ENCODE results near the gene RALGDS. TPM values are rescaled to one million over a fixed set of nuclear protein-coding genes. Genes with fewer than 3 reads are reported as not detected.
A peak's percentile ranks its signal among the peaks of the same experiment; 100 is the strongest.

The RALGDS gene
- total RNA-seq, 1 donor from 2014 or later, result 64.8 TPM

GRCh38 chr9:133050142-133050541 is 70.9 kb downstream of the RALGDS start:
- Mint-ChIP-seq H3K27me3 (no peaks in the 10 kb centered on the region), H3K4me1 (ENCODE audit: unreplicated experiment) (no peaks in the 10 kb centered on the region), H3K9me3 (no peaks in the 10 kb centered on the region), H3K4me3 (no peak overlapping the region), H3K27ac (no peak overlapping the region), H3K36me3 (peaks cover 10% of the 10 kb centered on the region)
- no peak for TF ChIP-seq CTCF (conservative IDR thresholded peaks at IDR 0.05)
- no peak for DNase-seq (ENCODE audit: extremely low spot score, unreplicated experiment)

- Mint-ChIP-seq H3K27me3 (no peaks in the 10 kb centered on the region), H3K9me3 (no peaks in the 10 kb centered on the region), H3K4me3 (no peak overlapping the region), H3K27ac (no peak overlapping the region), H3K36me3 (peaks cover 13% of the 10 kb centered on the region), H3K4me1 (ENCODE audit: unreplicated experiment) (no peaks in the 10 kb centered on the region)
- DNase-seq (ENCODE audit: extremely low spot score, unreplicated experiment), result no peak
- TF ChIP-seq CTCF (conservative IDR thresholded peaks at IDR 0.05), result no peak
Observed at GRCh38 chr9:133049043-133049442, 72.0 kb downstream of the RALGDS start.

- DNase-seq (ENCODE audit: extremely low spot score, unreplicated experiment), result no peak
- Mint-ChIP-seq H3K27me3 (no peaks in the 10 kb centered on the region), H3K4me1 (ENCODE audit: unreplicated experiment) (no peaks in the 10 kb centered on the region), H3K9me3 (no peaks in the 10 kb centered on the region), H3K4me3 (no peak overlapping the region), H3K27ac (no peak overlapping the region), H3K36me3 (peaks cover 8% of the 10 kb centered on the region)
- TF ChIP-seq CTCF (conservative IDR thresholded peaks at IDR 0.05), result peak; percentile 28
Observed at GRCh38 chr9:133048595-133048994, 72.4 kb downstream of the RALGDS start.

Small RNA genes lying within 50 kb of the gene (microRNA-seq; reads per million reads assigned to microRNA genes)
- gene MIR6877, result 7.4 reads per million, percentile 28 among the genes with 10 or more reads in this experiment

Other genes starting within 250 kb of the RALGDS start
- 4.6 and 5.5 TPM in 2 replicates for gene AK8, start 243.0 kb downstream of the RALGDS start, total RNA-seq (ENCODE audit: low replicate concordance)
- 5.2 and 8.3 TPM in 2 replicates for gene SPACA9, start 242.3 kb downstream of the RALGDS start, total RNA-seq (ENCODE audit: low replicate concordance)
- 46.0 and 58.9 TPM in 2 replicates for gene TSC1, start 176.6 kb downstream of the RALGDS start, total RNA-seq (ENCODE audit: low replicate concordance)
- gene GFI1B, start 142.5 kb downstream of the RALGDS start, total RNA-seq (ENCODE audit: low replicate concordance), result 0.45 TPM in 1 of 2 replicates, not detected in the other
- gene GTF3C5, start 90.2 kb downstream of the RALGDS start, total RNA-seq (ENCODE audit: low replicate concordance), result 64.3 and 83.6 TPM in 2 replicates
- 4.5 and 4.9 TPM in 2 replicates for gene CEL, start 59.3 kb downstream of the RALGDS start, total RNA-seq (ENCODE audit: low replicate concordance)
- gene GBGT1, start 42.7 kb upstream of the RALGDS start, total RNA-seq (ENCODE audit: low replicate concordance), result 21.0 and 54.9 TPM in 2 replicates
- not detected in 2 replicates for gene OBP2B, start 88.0 kb upstream of the RALGDS start, total RNA-seq (ENCODE audit: low replicate concordance)
- gene ABO, start 154.0 kb upstream of the RALGDS start, total RNA-seq (ENCODE audit: low replicate concordance), result 3.7 and 5.6 TPM in 2 replicates
- gene SURF6, start 214.9 kb upstream of the RALGDS start, total RNA-seq (ENCODE audit: low replicate concordance), result 24.9 and 26.5 TPM in 2 replicates
- gene MED22, start 226.9 kb upstream of the RALGDS start, total RNA-seq (ENCODE audit: low replicate concordance), result 34.0 and 38.2 TPM in 2 replicates
- 2,442 and 2,715 TPM in 2 replicates for gene RPL7A, start 227.0 kb upstream of the RALGDS start, total RNA-seq (ENCODE audit: low replicate concordance)
- 40.8 and 46.9 TPM in 2 replicates for gene SURF1, start 235.2 kb upstream of the RALGDS start, total RNA-seq (ENCODE audit: low replicate concordance)
- 21.3 and 23.5 TPM in 2 replicates for gene SURF2, start 235.3 kb upstream of the RALGDS start, total RNA-seq (ENCODE audit: low replicate concordance)